Measurements from ENCODE around the gene IQCM.

The IQCM gene

GRCh38 chr4:149815743-149816142, at the start of gene IQCM:
Gene IQCM, minus strand, starts transcription at chr4:149815843. Its CDS starts 73,152 bp downstream, at chr4:149742691.
- DNase-seq (ENCODE audit: extremely low read depth in 1 of 2, low read depth in 1 of 2), result no peak

- DNase-seq (ENCODE audit: extremely low read depth in 1 of 2, low read depth in 1 of 2), result no peak
Measured at GRCh38 chr4:149857446-149857845, 41.8 kb upstream of the IQCM start.

- DNase-seq (ENCODE audit: extremely low read depth in 1 of 2, low read depth in 1 of 2), result no peak
Measured at GRCh38 chr4:149845743-149846142, 30.1 kb upstream of the IQCM start.

- DNase-seq (ENCODE audit: extremely low read depth in 1 of 2, low read depth in 1 of 2), result no peak
Measured at GRCh38 chr4:149841686-149842085, 26.0 kb upstream of the IQCM start.

- DNase-seq (ENCODE audit: extremely low read depth in 1 of 2, low read depth in 1 of 2), result no peak
Measured at GRCh38 chr4:149838036-149838435, 22.4 kb upstream of the IQCM start.

GRCh38 chr4:149836546-149836945, 20.9 kb upstream of the IQCM start:
- no peak for DNase-seq (ENCODE audit: extremely low read depth in 1 of 2, low read depth in 1 of 2)

- DNase-seq (ENCODE audit: extremely low read depth in 1 of 2, low read depth in 1 of 2), result no peak
Measured at GRCh38 chr4:149835280-149835679, 19.6 kb upstream of the IQCM start.

- DNase-seq (ENCODE audit: extremely low read depth in 1 of 2, low read depth in 1 of 2), result no peak
Measured at GRCh38 chr4:149831656-149832208, 16.1 kb upstream of the IQCM start.

- no peak for DNase-seq (ENCODE audit: extremely low read depth in 1 of 2, low read depth in 1 of 2)
Measured at GRCh38 chr4:149830823-149831222, 15.2 kb upstream of the IQCM start.

GRCh38 chr4:149825336-149825735, 9.7 kb upstream of the IQCM start:
- no peak for DNase-seq (ENCODE audit: extremely low read depth in 1 of 2, low read depth in 1 of 2)

- DNase-seq (ENCODE audit: extremely low read depth in 1 of 2, low read depth in 1 of 2), result no peak
Measured at GRCh38 chr4:149823769-149824221, 8.2 kb upstream of the IQCM start.

GRCh38 chr4:149801416-149801815, 14.2 kb downstream of the IQCM start:
- DNase-seq (ENCODE audit: extremely low read depth in 1 of 2, low read depth in 1 of 2), result no peak

- no peak for DNase-seq (ENCODE audit: extremely low read depth in 1 of 2, low read depth in 1 of 2)
Measured at GRCh38 chr4:149799546-149799945, 16.1 kb downstream of the IQCM start.

- DNase-seq (ENCODE audit: extremely low read depth in 1 of 2, low read depth in 1 of 2), result no peak
Measured at GRCh38 chr4:149796381-149796780, 19.3 kb downstream of the IQCM start.

- no peak for DNase-seq (ENCODE audit: extremely low read depth in 1 of 2, low read depth in 1 of 2)
Measured at GRCh38 chr4:149795256-149795655, 20.4 kb downstream of the IQCM start.

GRCh38 chr4:149794352-149794751, 21.3 kb downstream of the IQCM start:
- DNase-seq (ENCODE audit: extremely low read depth in 1 of 2, low read depth in 1 of 2), result no peak

- no peak for DNase-seq (ENCODE audit: extremely low read depth in 1 of 2, low read depth in 1 of 2)
Measured at GRCh38 chr4:149793459-149793858, 22.2 kb downstream of the IQCM start.

- DNase-seq (ENCODE audit: extremely low read depth in 1 of 2, low read depth in 1 of 2), result no peak
Measured at GRCh38 chr4:149791851-149792250, 23.8 kb downstream of the IQCM start.

- DNase-seq (ENCODE audit: extremely low read depth in 1 of 2, low read depth in 1 of 2), result no peak
Measured at GRCh38 chr4:149790172-149790907, 25.3 kb downstream of the IQCM start.

GRCh38 chr4:149788300-149788699, 27.3 kb downstream of the IQCM start:
- DNase-seq (ENCODE audit: extremely low read depth in 1 of 2, low read depth in 1 of 2), result no peak

- DNase-seq (ENCODE audit: extremely low read depth in 1 of 2, low read depth in 1 of 2), result no peak
Measured at GRCh38 chr4:149785696-149786431, 29.8 kb downstream of the IQCM start.

GRCh38 chr4:149784018-149784417, 31.6 kb downstream of the IQCM start:
- DNase-seq (ENCODE audit: extremely low read depth in 1 of 2, low read depth in 1 of 2), result no peak
